VCaP (cell line): Measurements from ENCODE around the gene TFG.

Source experiments
- H3K27ac ChIP-seq: fragments of 450-650 bp; 2 replicates; pipeline ENCODE4 v1.5.1; 2017
- CTCF ChIP-seq: fragments of 450-650 bp; conservative IDR thresholded peaks from 2 replicates; pipeline ENCODE4 v1.5.1; 2017; ENCODE audit warnings: mild to moderate bottlenecking, moderate library complexity

The TFG gene

GRCh38 chr3:100746092-100746491 lies 36.8 kb downstream of the TFG start:
- no peak for TF ChIP-seq CTCF
- no peak overlapping the region for H3K27ac ChIP-seq

- H3K27ac ChIP-seq: no peak overlapping the region
- no peak for TF ChIP-seq CTCF
Measured at GRCh38 chr3:100748220-100748619, 38.9 kb downstream of the TFG start.

- TF ChIP-seq CTCF: no peak
- no peak overlapping the region for H3K27ac ChIP-seq
Measured at GRCh38 chr3:100748967-100749366, 39.7 kb downstream of the TFG start.

- no peak for TF ChIP-seq CTCF
Measured at GRCh38 chr3:100753846-100754245, 44.6 kb downstream of the TFG start.

GRCh38 chr3:100754563-100755334 lies 45.5 kb downstream of the TFG start:
- no peak for TF ChIP-seq CTCF
- no peak overlapping the region for H3K27ac ChIP-seq

More at GRCh38 chr3:100753846-100754245, 44.6 kb downstream of the TFG start:
- H3K27ac ChIP-seq: no peak overlapping the region

- TF ChIP-seq CTCF: no peak
- no peak overlapping the region for H3K27ac ChIP-seq
Measured at GRCh38 chr3:100756441-100756840, 47.1 kb downstream of the TFG start.

- no peak for TF ChIP-seq CTCF
- H3K27ac ChIP-seq: no peak overlapping the region
Measured at GRCh38 chr3:100759159-100759558, 49.9 kb downstream of the TFG start.
